Transverse colon (tissue), 4 donors: ENCODE results near the gene HMCN1.

ENCODE experiments used
- CTCF ChIP-seq, 5 experiments: fragments of 200-600 bp in 3 of 5; fragments of 450-650 bp in 2 of 5; sonication (generic) in 3 of 5; IDR thresholded peaks; 1 replicate in 2 of 5; 2 replicates in 3 of 5; pipeline ENCODE4 v1.5.1; 2016 to 2017; ENCODE audit warnings: antibody characterized with exemption in 5 of 5, inconsistent platforms in 3 of 5, mild to moderate bottlenecking in 2 of 5, moderate library complexity in 1 of 5
- POLR2AphosphoS5 ChIP-seq, 3 donors: sonication (generic); formaldehyde crosslinking; IDR thresholded peaks; one replicate each; pipeline ENCODE4 v1.6.1; 2016; ENCODE audit warnings: antibody characterized with exemption in 3 of 3

- no peak for TF ChIP-seq CTCF (IDR thresholded peaks at IDR 0.05)
- no peak for TF ChIP-seq POLR2AphosphoS5 (IDR thresholded peaks at IDR 0.05)
These were observed 112.7 kb downstream of the HMCN1 start for GRCh38 chr1:185846672-185847444.
